Erythroblast (primary cell): ENCODE measurements around the gene NFASC.

ENCODE experiments used
- DNase-seq, 2 experiments: peaks; one replicate each; lab custom pipeline; 2025; lab: John Stamatoyannopoulos, UW
- GATA1 ChIP-seq: IDR thresholded peaks from 2 replicates; pipeline ENCODE4 v1.6.1; 2011; ENCODE audit warnings: low read depth, mild to moderate bottlenecking, control low read depth, low read length, moderate library complexity
- POLR2A ChIP-seq: IDR thresholded peaks from 2 replicates; pipeline ENCODE4 v1.6.1; 2011; ENCODE audit warnings: mild to moderate bottlenecking, low read length

NFASC gene

DNA sequence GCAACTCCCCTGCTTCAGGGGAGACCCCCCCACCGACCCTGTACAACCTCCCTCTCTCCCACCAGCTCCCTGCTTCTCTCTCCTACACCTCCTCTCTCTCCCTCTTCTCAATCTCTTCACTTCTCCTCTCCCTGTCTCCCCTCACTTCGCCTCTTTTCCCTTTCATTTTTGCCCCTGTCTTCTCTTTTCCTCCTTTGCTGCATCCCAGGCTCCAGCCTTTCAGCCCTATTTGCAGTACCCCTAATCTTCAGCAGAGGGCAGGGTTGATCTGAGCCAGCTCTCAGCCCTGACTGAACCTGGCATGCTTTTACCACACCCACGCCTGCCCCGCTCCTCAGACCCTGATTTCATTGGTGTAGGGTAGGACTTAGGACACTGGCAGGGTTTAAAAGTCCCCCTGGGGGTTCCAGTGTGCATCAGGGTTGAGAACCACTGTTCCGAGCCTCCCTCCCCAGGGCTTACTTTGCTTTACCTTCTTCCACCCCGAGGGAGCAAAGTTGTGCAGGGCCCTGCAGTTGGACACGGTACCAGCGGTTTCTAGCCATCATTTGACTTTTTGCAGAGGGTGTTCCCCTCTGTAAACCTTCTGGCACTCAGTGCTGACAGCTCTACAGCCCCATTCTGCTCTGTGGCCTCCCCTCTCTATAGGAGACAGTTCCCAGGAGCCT is 105.0 kb downstream of the NFASC start:
- DNase-seq, result peak; percentile 52 to 72
- TF ChIP-seq POLR2A (no peak), GATA1 (no peak)

DNA sequence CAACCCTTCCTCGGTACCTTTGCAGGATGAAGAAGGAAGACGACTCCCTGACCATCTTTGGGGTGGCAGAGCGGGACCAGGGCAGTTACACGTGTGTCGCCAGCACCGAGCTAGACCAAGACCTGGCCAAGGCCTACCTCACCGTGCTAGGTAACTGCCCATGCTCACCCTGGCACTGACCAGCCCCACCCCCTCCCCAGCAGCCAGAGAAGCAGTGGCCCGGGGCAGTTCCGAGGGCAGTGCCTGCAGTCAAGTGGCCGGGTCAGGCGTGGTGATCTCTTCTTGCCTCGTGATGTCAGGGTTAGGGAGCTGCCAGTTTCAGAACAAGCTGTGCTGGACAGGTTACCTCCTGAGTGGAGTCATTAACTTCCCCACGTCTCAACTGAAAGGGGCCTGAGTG is 106.0 kb downstream of the NFASC start:
- TF ChIP-seq POLR2A, result no peak
- no peak for TF ChIP-seq GATA1

GRCh38 chr1:204977318-204977717 is 106.7 kb downstream of the NFASC start:
- no peak for DNase-seq
- TF ChIP-seq POLR2A (no peak), GATA1 (no peak)

More for the DNA sequence above, 106.0 kb downstream of the NFASC start:
- no peak for DNase-seq

GRCh38 chr1:204978782-204979181 is 108.1 kb downstream of the NFASC start:
- DNase-seq, result no peak
- TF ChIP-seq POLR2A (no peak), GATA1 (no peak)

DNA sequence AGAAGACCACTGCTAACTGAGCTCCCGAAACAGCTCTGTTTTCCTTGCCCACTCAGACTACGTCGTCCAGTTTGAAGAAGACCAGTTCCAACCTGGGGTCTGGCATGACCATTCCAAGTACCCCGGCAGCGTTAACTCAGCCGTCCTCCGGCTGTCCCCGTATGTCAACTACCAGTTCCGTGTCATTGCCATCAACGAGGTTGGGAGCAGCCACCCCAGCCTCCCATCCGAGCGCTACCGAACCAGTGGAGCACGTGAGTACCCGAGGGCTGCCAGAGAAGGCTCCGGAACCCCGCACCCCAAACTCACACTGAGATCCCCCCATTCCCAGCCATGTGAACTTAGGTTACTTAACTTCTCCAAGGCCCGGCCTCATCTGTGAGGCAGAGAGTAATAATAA is 108.6 kb downstream of the NFASC start:
- no peak for DNase-seq
- no peak for TF ChIP-seq GATA1
- no peak for TF ChIP-seq POLR2A

DNA sequence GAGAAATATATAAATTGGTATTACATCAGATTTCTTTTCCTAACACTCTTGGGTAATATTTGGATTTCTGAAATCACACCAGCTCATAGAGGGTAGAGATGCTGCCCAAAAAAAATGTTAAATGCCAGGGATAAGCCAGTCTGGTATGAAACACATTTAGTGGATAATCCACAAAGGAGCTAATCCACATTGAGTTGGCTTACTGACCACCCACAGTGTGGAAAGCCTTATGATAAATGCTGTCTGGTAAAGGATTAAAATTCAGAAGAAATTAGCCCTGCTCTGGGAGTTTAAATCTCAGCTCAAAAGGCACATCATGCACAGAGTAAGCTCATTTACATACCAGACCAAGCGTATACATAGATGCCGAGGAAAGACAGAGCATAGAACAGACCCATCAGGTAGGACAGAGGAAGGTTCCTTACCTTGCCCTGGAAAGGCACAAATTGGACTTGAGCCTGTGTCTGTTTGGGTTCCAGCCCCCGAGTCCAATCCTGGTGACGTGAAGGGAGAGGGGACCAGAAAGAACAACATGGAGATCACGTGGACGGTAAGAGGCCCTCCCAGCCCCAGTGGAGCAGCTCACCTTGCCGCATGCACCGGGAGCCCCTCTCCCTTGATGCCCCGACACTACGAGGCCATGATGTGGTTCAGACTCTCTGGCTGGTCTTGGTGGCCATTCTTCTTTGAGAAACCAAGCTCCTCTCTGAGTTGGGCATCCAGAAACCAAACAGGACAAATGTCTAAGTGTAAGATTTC is 109.4 kb downstream of the NFASC start:
- no peak for DNase-seq
- TF ChIP-seq POLR2A, result no peak
- TF ChIP-seq GATA1, result no peak

- DNase-seq, result no peak
- TF ChIP-seq GATA1 (no peak), POLR2A (no peak)
These were observed 110.3 kb downstream of the NFASC start for GRCh38 chr1:204980840-204981405.

- no peak for DNase-seq
- TF ChIP-seq GATA1, result no peak
- TF ChIP-seq POLR2A, result no peak
These were observed 112.5 kb downstream of the NFASC start for GRCh38 chr1:204983136-204983535.

DNA sequence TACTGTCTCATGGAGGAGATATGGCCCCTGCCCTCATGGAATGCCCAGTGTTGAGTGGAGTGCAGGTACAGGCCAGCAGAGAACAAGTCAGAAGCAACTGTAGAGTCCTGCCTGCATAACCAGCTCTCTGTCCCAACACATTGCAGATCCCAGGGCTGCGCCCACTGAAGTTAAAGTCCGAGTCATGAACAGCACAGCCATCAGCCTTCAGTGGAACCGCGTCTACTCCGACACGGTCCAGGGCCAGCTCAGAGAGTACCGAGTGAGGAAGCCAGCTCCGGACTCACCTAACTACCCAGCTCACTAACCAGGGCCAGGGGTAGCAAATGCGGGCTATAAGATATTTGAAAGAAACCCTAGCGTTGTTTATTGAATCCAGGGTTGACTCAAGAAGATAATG is 113.2 kb downstream of the NFASC start:
- TF ChIP-seq POLR2A (no peak), GATA1 (no peak)
- DNase-seq, result peak in 1 of 2 experiments; percentile 26

DNA sequence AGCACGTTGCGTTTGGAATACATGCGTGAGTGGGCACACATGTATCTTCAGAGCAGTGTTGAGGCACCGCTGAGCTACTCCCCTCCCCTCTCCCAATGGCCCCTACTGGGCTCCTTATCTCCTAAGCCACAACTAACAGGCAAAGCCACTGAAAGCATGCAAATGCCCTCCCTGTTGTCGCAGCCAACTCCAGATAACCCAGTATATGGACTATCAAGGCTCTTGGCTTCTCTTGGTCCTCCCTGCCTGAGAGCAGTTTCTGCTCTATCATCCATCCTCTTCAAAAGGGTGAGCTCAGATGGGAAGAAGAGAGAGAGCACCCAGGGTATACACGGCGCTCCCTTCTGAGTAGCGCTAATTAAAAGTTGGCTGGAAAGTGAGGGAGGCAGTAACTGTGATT is 113.8 kb downstream of the NFASC start:
- DNase-seq, result peak; percentile 86 to 93
- TF ChIP-seq POLR2A, result no peak
- TF ChIP-seq GATA1, result peak; percentile 32

GRCh38 chr1:204986181-204986580 is 115.5 kb downstream of the NFASC start:
- TF ChIP-seq GATA1 (no peak), POLR2A (no peak)
- no peak for DNase-seq

GRCh38 chr1:204987689-204988088 is 117.0 kb downstream of the NFASC start:
- TF ChIP-seq POLR2A, result no peak
- TF ChIP-seq GATA1, result no peak
- DNase-seq, result no peak

DNA sequence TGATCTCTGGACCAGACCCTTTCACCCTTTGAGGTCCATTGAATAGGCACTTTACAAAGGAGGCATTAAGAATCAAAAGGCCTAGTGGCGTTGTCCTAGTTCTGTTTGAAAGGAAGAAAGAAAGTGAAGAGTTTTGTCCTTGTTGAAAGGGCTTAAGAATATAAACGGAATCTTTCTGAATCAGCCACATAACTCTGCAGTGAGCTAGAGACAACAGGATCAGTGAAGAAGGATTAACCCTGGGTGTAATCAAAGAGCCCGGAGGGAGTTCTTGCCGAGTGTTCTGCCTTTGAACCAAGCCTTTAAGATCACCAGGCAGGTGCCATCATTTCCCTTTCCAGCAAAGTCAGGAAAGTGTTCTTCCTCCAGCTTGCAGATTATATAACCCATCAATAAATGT is 117.5 kb downstream of the NFASC start:
- no peak for DNase-seq
- TF ChIP-seq GATA1 (no peak), POLR2A (no peak)
